ENCODE data around the gene RAB20. TPM values are rescaled to one million over a fixed set of nuclear protein-coding genes. Genes with fewer than 3 reads are reported as not detected.
"Not testable (repeated sequence)": the region's sequence is repeated elsewhere in the genome, so short reads cannot be mapped to it uniquely, and the experiment has no call there.

Gene RAB20
- total and polyA plus RNA-seq, 2 experiments from 2014 or later = 14.0 to 22.4 TPM

GRCh38 chr13:110538632-110539031 lies 22.9 kb downstream of the RAB20 start:
- Histone ChIP-seq H3K4me1 (ENCODE audit: low read depth) (peaks cover 13% of the 10 kb centered on the region), H3K9me3 (ENCODE audit: low read depth) (no peaks in the 10 kb centered on the region), H3K4me3 (no peak overlapping the region), H3K27me3 (no peaks in the 10 kb centered on the region), H3K36me3 (no peaks in the 10 kb centered on the region), H3K27ac (no peak overlapping the region)
- TF ChIP-seq CTCF (IDR thresholded peaks at IDR 0.05; ENCODE audit: low read depth, low read length) = no peak
- peak in 1 of 2 donors; percentile 78 for DNase-seq (ENCODE audit: low read depth in 1 of 2, low spot score in 1 of 2)

GRCh38 chr13:110536006-110536693 lies 25.4 kb downstream of the RAB20 start:
- DNase-seq (ENCODE audit: low read depth in 1 of 2, low spot score in 1 of 2) = no peak
- no peak overlapping the region for H3K27ac ChIP-seq
- no peak for TF ChIP-seq CTCF (IDR thresholded peaks at IDR 0.05; ENCODE audit: low read depth, low read length)

GRCh38 chr13:110535526-110535925 lies 26.0 kb downstream of the RAB20 start:
- no peak for DNase-seq (ENCODE audit: low read depth in 1 of 2, low spot score in 1 of 2)

More at GRCh38 chr13:110536006-110536693, 25.4 kb downstream of the RAB20 start:
- Histone ChIP-seq H3K4me3 (no peak overlapping the region), H3K36me3 (no peaks in the 10 kb centered on the region), H3K27me3 (no peaks in the 10 kb centered on the region), H3K4me1 (ENCODE audit: low read depth) (peaks cover 6% of the 10 kb centered on the region), H3K9me3 (ENCODE audit: low read depth) (no peaks in the 10 kb centered on the region)

GRCh38 chr13:110533771-110534670 lies 27.5 kb downstream of the RAB20 start:
- DNase-seq (ENCODE audit: low read depth in 1 of 2, low spot score in 1 of 2) = no peak
- Histone ChIP-seq H3K4me1 (ENCODE audit: low read depth) (peaks cover 8% of the 10 kb centered on the region), H3K9me3 (ENCODE audit: low read depth) (no peaks in the 10 kb centered on the region), H3K4me3 (no peak overlapping the region), H3K27ac (no peak overlapping the region), H3K27me3 (no peaks in the 10 kb centered on the region), H3K36me3 (no peaks in the 10 kb centered on the region)
- TF ChIP-seq CTCF (IDR thresholded peaks at IDR 0.05; ENCODE audit: low read depth, low read length) = no peak

More at GRCh38 chr13:110535526-110535925, 26.0 kb downstream of the RAB20 start:
- H3K4me3 ChIP-seq = no peak overlapping the region
- no peaks in the 10 kb centered on the region for H3K36me3 ChIP-seq
- TF ChIP-seq CTCF (IDR thresholded peaks at IDR 0.05; ENCODE audit: low read depth, low read length) = no peak
- H3K27ac ChIP-seq = no peak overlapping the region
- H3K9me3 ChIP-seq (ENCODE audit: low read depth) = no peaks in the 10 kb centered on the region
- H3K4me1 ChIP-seq (ENCODE audit: low read depth) = no peaks in the 10 kb centered on the region
- H3K27me3 ChIP-seq = no peaks in the 10 kb centered on the region

- H3K4me1 ChIP-seq (ENCODE audit: low read depth) = peaks cover 22% of the 10 kb centered on the region
- H3K4me3 ChIP-seq; H3K36me3 ChIP-seq; DNase-seq (ENCODE audit: low read depth in 1 of 2, low spot score in 1 of 2); H3K27ac ChIP-seq; H3K27me3 ChIP-seq; H3K9me3 ChIP-seq (ENCODE audit: low read depth): not testable (repeated sequence)
Measured at GRCh38 chr13:110532258-110532657, 29.3 kb downstream of the RAB20 start.

- no peak overlapping the region for H3K27ac ChIP-seq
- no peaks in the 10 kb centered on the region for H3K27me3 ChIP-seq
- H3K9me3 ChIP-seq (ENCODE audit: low read depth) = no peaks in the 10 kb centered on the region
- no peaks in the 10 kb centered on the region for H3K36me3 ChIP-seq
- H3K4me1 ChIP-seq (ENCODE audit: low read depth) = peaks cover 25% of the 10 kb centered on the region
- no peak for TF ChIP-seq CTCF (IDR thresholded peaks at IDR 0.05; ENCODE audit: low read depth, low read length)
- H3K4me3 ChIP-seq = no peak overlapping the region
- no peak for DNase-seq (ENCODE audit: low read depth in 1 of 2, low spot score in 1 of 2)
Measured at GRCh38 chr13:110531671-110532083, 29.8 kb downstream of the RAB20 start.

All from cardiac muscle cell (in vitro differentiated cells and primary cell).